ENCODE data around the gene ZNF500.

The ZNF500 gene

GRCh38 chr16:4726616-4727015, 40.3 kb downstream of the ZNF500 start:
- H3K4me3 ChIP-seq (ENCODE audit: low read depth, low read length), result no peak overlapping the region
- DNase-seq (ENCODE audit: low read depth, low spot score), result no peak
- TF ChIP-seq, protein P1, sequence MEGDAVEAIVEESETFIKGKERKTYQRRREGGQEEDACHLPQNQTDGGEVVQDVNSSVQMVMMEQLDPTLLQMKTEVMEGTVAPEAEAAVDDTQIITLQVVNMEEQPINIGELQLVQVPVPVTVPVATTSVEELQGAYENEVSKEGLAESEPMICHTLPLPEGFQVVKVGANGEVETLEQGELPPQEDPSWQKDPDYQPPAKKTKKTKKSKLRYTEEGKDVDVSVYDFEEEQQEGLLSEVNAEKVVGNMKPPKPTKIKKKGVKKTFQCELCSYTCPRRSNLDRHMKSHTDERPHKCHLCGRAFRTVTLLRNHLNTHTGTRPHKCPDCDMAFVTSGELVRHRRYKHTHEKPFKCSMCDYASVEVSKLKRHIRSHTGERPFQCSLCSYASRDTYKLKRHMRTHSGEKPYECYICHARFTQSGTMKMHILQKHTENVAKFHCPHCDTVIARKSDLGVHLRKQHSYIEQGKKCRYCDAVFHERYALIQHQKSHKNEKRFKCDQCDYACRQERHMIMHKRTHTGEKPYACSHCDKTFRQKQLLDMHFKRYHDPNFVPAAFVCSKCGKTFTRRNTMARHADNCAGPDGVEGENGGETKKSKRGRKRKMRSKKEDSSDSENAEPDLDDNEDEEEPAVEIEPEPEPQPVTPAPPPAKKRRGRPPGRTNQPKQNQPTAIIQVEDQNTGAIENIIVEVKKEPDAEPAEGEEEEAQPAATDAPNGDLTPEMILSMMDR (IDR thresholded peaks at IDR 0.05; ENCODE audit: low read depth, low read length), result no peak
- in situ Hi-C loops (cut with HindIII; ENCODE audit: low sequenced_read_pairs), result no loop called here

- TF ChIP-seq, protein P1 (IDR thresholded peaks at IDR 0.05; ENCODE audit: low read depth, low read length), result no peak
- DNase-seq (ENCODE audit: low read depth, low spot score), result no peak
- no peak overlapping the region for H3K4me3 ChIP-seq (ENCODE audit: low read depth, low read length)
- in situ Hi-C loops (cut with HindIII; ENCODE audit: low sequenced_read_pairs), result no loop called here
These were observed 42.2 kb downstream of the ZNF500 start for GRCh38 chr16:4724661-4725270.

DNA sequence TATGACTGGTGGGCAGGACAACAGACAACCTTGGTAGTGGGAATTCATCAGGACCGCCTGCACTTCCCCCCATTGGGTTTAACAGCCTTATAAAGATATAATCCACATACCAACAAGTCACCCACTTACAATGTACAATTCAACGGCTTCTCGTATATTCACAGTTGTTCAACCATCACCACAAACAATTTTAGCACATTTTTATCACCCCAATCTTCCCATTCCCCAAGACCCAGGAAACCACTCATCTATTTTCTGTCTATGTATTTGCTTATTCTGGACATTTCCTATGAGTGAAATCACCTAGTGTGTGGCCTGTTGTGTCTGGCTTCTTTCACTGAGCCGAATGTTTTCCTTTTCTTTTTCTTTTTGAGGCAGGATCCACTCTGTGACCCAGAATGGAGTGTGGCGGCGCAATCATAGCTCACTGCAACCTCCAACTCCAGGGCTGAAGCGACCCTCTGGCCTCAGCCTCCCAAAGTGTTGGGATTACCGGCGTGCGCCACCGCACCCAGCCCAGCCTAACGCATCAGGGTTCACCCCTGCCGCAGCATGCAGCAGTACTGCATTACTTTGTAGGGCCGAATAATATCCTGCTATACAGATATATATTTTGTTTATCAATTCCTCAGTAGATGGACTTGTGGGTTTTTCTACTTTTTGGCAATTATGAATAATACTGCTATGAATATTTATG, 43.7 kb downstream of the ZNF500 start:
- DNase-seq (ENCODE audit: low read depth, low spot score), result peak; percentile 29
- in situ Hi-C loops (cut with HindIII; ENCODE audit: low sequenced_read_pairs), result no loop called here
- TF ChIP-seq, protein P1 (IDR thresholded peaks at IDR 0.05; ENCODE audit: low read depth, low read length), result no peak
- no peak overlapping the region for H3K4me3 ChIP-seq (ENCODE audit: low read depth, low read length)

DNA sequence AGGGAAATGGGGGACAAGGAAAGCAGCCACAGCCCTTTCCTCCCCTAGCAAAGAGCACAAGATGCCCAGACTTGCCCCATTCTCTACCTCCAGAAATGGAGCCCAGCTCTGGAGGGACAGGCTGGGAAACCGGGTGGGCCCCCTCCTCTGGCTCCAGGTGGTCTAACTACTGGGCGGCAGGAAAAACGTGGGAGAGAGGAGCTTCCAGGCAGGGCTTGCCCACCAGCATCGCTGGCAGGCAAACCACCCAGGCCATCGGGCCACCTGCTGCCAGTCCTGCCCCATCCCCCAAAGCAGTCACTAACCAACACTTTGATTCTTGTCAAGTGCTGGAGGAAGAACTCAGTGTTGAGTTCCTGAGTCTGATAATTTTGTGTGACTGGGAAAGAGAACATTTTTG, 48.5 kb downstream of the ZNF500 start:
- in situ Hi-C loops (cut with HindIII; ENCODE audit: low sequenced_read_pairs), result no loop called here
- TF ChIP-seq, protein P1 (IDR thresholded peaks at IDR 0.05; ENCODE audit: low read depth, low read length), result no peak
- H3K4me3 ChIP-seq (ENCODE audit: low read depth, low read length), result no peak overlapping the region
- no peak for DNase-seq (ENCODE audit: low read depth, low spot score)

DNA sequence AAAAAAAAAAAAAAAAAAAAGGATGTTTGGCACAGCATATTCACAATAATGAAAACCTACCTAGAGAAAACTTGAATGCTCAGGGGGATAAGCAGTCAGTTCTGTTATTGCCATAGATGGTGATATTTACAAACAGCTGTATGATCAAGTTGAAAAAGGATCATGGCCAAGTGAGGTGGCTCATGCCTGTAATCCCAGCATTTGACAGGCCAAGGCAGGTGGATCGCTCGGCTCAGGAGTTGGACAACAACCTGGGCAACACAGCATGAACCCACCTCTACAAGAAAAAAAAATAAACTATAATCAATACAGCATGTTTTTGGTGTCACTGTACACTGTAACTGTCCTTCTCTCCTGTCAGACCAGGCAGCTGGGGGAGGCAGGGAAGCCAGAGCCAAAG, 52.0 kb downstream of the ZNF500 start:
- DNase-seq (ENCODE audit: low read depth, low spot score), result no peak
- TF ChIP-seq, protein P1 (IDR thresholded peaks at IDR 0.05; ENCODE audit: low read depth, low read length), result no peak
- in situ Hi-C loops (cut with HindIII; ENCODE audit: low sequenced_read_pairs), result no loop called here
- H3K4me3 ChIP-seq (ENCODE audit: low read depth, low read length), result no peak overlapping the region

DNA sequence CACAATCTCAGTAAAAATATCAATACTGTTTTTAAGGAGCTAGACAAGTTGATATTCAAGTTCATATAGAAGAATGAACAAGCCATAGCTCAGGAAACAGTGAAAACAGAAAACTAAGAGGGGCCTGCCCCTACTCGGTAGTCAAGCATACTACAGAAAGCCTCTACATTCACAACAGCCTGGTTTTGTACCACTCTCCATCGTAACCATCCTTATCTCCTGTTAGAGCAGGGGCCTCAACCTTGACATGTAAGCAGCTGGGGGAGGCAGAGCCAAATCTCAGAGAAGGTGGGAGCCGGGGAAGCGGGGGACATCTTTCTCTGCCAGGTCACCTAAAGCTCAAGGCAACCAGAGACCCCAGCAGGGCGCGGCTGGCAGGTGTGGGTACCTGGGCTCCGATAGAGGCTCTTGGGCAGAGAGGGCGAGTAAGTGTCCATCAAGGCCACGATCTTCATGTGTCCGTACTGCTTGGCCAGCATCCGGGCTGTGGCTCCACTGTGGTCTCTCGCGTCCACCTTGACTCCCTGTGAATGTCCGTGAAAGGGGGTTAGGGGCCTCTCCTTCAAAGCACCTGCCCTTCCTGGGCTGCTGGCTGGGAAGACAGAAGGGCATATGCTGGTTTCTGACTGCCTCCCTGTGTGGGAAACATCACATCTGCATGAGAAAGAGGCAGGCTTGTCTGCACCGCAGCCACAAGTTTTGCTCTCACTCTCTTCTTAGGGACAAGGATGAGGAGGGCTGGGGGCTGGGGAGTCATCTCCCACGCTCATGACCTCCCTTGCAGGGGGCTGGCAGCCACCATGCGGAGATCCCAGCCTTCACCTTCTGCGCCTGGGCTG, 53.1 kb downstream of the ZNF500 start:
- H3K4me3 ChIP-seq (ENCODE audit: low read depth, low read length), result no peak overlapping the region
- TF ChIP-seq, protein P1 (IDR thresholded peaks at IDR 0.05; ENCODE audit: low read depth, low read length), result no peak
- DNase-seq (ENCODE audit: low read depth, low spot score), result no peak
- in situ Hi-C loops (cut with HindIII; ENCODE audit: low sequenced_read_pairs), result no loop called here

All from astrocyte of the spinal cord (primary cell).